IMR-90 (cell line): ENCODE measurements around the gene TEX2. TPM values are rescaled to one million over a fixed set of nuclear protein-coding genes. Genes with fewer than 3 reads are reported as not detected.

Experiments used
- ATAC-seq: fragments of 200-7000 bp; cut with Tn5 transposase; 2 replicates; pipeline ENCODE4 v1.9.1; 2020; ENCODE audit warnings: low read depth, mild to moderate bottlenecking, moderate library complexity
- BruUV-seq: library from RNA; stranded (reverse); fragments of 400-500 nt; replicated peaks from 2 replicates; lab custom pipeline; 2021; lab: Mats Ljungman, UMichigan
- CTCF ChIA-PET: fragments of 300-600 bp; formaldehyde crosslinking; extraction: SDS; loops from one replicate; lab custom pipeline; 2021; ENCODE audit warnings: antibody characterized with exemption; lab: Yijun Ruan, JAX
- POLR2A ChIA-PET: fragments of 300-600 bp; sonication (Branson Sonifier 250); formaldehyde crosslinking; loops from one replicate; lab custom pipeline; 2022; ENCODE audit warnings: antibody characterized with exemption; ENCODE audit not compliant: unreplicated experiment; lab: Charles Lee
- DNase-seq: peaks from one replicate; pipeline ENCODE4 v3.0.0; 2013
- H2AFZ ChIP-seq: replicated peaks from 2 replicates; pipeline ENCODE3; 2013; ENCODE audit warnings: low read length, mild to moderate bottlenecking; ENCODE audit not compliant: poor library complexity
- H2AK5ac ChIP-seq: 2 replicates; pipeline ENCODE4 v1.6.1; 2013; ENCODE audit warnings: low read depth, low read length, inconsistent platforms
- H2AK9ac ChIP-seq: replicated peaks from 2 replicates; pipeline ENCODE3; 2013; ENCODE audit warnings: mild to moderate bottlenecking, low read depth, low read length, moderate library complexity; ENCODE audit not compliant: poor library complexity
- H2BK120ac ChIP-seq: 2 replicates; pipeline ENCODE4 v1.6.1; 2013; ENCODE audit warnings: low read depth, low read length, inconsistent platforms
- H2BK15ac ChIP-seq: 3 replicates; pipeline ENCODE4 v1.6.1; 2013; ENCODE audit warnings: low read depth, low read length, inconsistent platforms
- H2BK20ac ChIP-seq: 2 replicates; pipeline ENCODE4 v1.6.1; 2013; ENCODE audit warnings: low read depth, mild to moderate bottlenecking, inconsistent platforms, low read length, moderate library complexity
- H2BK5ac ChIP-seq: 2 replicates; pipeline ENCODE4 v1.6.1; 2013; ENCODE audit warnings: mild to moderate bottlenecking, low read depth, low read length, inconsistent platforms; ENCODE audit not compliant: poor library complexity, severe bottlenecking
- H3K14ac ChIP-seq: replicated peaks from 2 replicates; pipeline ENCODE4 v1.6.1; 2013; ENCODE audit warnings: low read depth, low read length, inconsistent platforms
- H3K18ac ChIP-seq: 2 replicates; pipeline ENCODE4 v1.6.1; 2013; ENCODE audit warnings: low read depth, low read length, control low read depth
- H3K23ac ChIP-seq: 2 replicates; pipeline ENCODE4 v1.6.1; 2013; ENCODE audit warnings: low read depth, low read length, inconsistent platforms
- H3K27ac ChIP-seq: 2 replicates; pipeline ENCODE4 v1.5.1; 2013; ENCODE audit warnings: mild to moderate bottlenecking, control low read depth, low read length; ENCODE audit not compliant: insufficient read depth
- H3K27me3 ChIP-seq: 2 replicates; pipeline ENCODE4 v1.6.1; 2013; ENCODE audit warnings: low read length; ENCODE audit not compliant: control insufficient read depth, insufficient read depth
- H3K36me3 ChIP-seq: 2 replicates; pipeline ENCODE4 v1.6.1; 2013; ENCODE audit warnings: low read length, mixed read lengths; ENCODE audit not compliant: control insufficient read depth, insufficient read depth
- H3K4ac ChIP-seq: 2 replicates; pipeline ENCODE4 v1.6.1; 2013; ENCODE audit warnings: low read depth, low read length, inconsistent platforms
- H3K4me1 ChIP-seq: 2 replicates; pipeline ENCODE4 v1.6.1; 2013; ENCODE audit warnings: low read length, mixed read lengths; ENCODE audit not compliant: control insufficient read depth, insufficient read depth
- H3K4me2 ChIP-seq: 2 replicates; pipeline ENCODE4 v1.6.1; 2013; ENCODE audit warnings: low read depth, mild to moderate bottlenecking, control low read depth, low read length, moderate library complexity
- H3K4me3 ChIP-seq: 2 replicates; pipeline ENCODE4 v1.5.1; 2013; ENCODE audit warnings: low read depth, mild to moderate bottlenecking, control low read depth, low read length, moderate library complexity; ENCODE audit not compliant: insufficient read depth
- H3K56ac ChIP-seq: 2 replicates; pipeline ENCODE4 v1.6.1; 2013; ENCODE audit warnings: low read length, inconsistent platforms; ENCODE audit not compliant: insufficient read depth; ENCODE audit errors: extremely low read depth
- H3K79me1 ChIP-seq, 2 experiments: 2 replicates each; pipeline ENCODE4 v1.6.1; 2013; ENCODE audit warnings: low read length in 2 of 2, inconsistent platforms in 1 of 2, low read depth in 1 of 2
- H3K9ac ChIP-seq: 2 replicates; pipeline ENCODE4 v1.6.1; 2013; ENCODE audit warnings: low read depth, low read length, control low read depth
- H3K9me1 ChIP-seq: 2 replicates; pipeline ENCODE4 v1.6.1; 2013; ENCODE audit warnings: low read length, inconsistent platforms; ENCODE audit not compliant: insufficient read depth
- H3K9me3 ChIP-seq: 2 replicates; pipeline ENCODE4 v1.6.1; 2013; ENCODE audit warnings: low read length; ENCODE audit not compliant: control insufficient read depth, insufficient read depth
- H4K20me1 ChIP-seq: 2 replicates; pipeline ENCODE4 v1.6.1; 2013; ENCODE audit warnings: low read length, inconsistent platforms; ENCODE audit not compliant: insufficient read depth
- H4K5ac ChIP-seq: 2 replicates; pipeline ENCODE4 v1.6.1; 2013; ENCODE audit warnings: mild to moderate bottlenecking, low read depth, low read length, control low read depth
- H4K8ac ChIP-seq, 2 experiments: 2 replicates each; pipeline ENCODE4 v1.6.1; 2013; ENCODE audit warnings: low read depth in 2 of 2, low read length in 2 of 2, control low read depth in 1 of 2, inconsistent platforms in 1 of 2
- H4K91ac ChIP-seq: 2 replicates; pipeline ENCODE4 v1.6.1; 2013; ENCODE audit warnings: low read depth, low read length, inconsistent platforms; ENCODE audit not compliant: insufficient read depth
- FOS ChIP-seq: fragments of 150-350 bp; IDR thresholded peaks from 2 replicates; pipeline ENCODE4 v1.6.1; 2016; ENCODE audit warnings: low read depth, low read length
- WGBS, 2 experiments: methylation state at CpG; one replicate each; pipeline versions ENCODE4 v1.1.5 to v1.1.7; 2013; ENCODE audit warnings: missing lambda C conversion rate in 2 of 2; ENCODE audit not compliant: insufficient read length in 1 of 2; ENCODE audit errors: extremely low coverage in 2 of 2; 5-methylcytosine and 5-hydroxymethylcytosine counted together
- dilution Hi-C: fragments of 300-500 bp; cut with HindIII; formaldehyde crosslinking; loops from one replicate; pipeline ENCODE4 v1.14.3; 2018; ENCODE audit warnings: low sequenced_read_pairs; ENCODE audit not compliant: unreplicated experiment
- in situ Hi-C: fragments of 300-500 bp; cut with MboI; formaldehyde crosslinking; loops from 3 replicates; pipeline ENCODE4 v1.14.3; 2019; ENCODE audit warnings: low sequenced_read_pairs, inconsistent platforms, mixed read lengths
- intact Hi-C: fragments of 100-400 bp; cut with micrococcal nuclease; formaldehyde crosslinking; loops from 2 replicates; pipeline ENCODE4 v1.10.0; 2022
- polyA plus RNA-seq, 3 experiments: library from polyadenylated mRNA; depleted of rRNA; stranded (reverse); fragments of >200 nt; gene quantifications; 2 replicates each; pipeline ENCODE4 v1.2.3, GENCODE V29; 2012; ENCODE audit warnings: low replicate concordance in 1 of 3
- total RNA-seq: library from RNA; depleted of rRNA; stranded (reverse); fragments of >200 nt; gene quantifications from 2 replicates; pipeline ENCODE4 v1.2.3, GENCODE V29; 2012

The TEX2 gene
- total and polyA plus RNA-seq, 2 of the 4 experiments (the other 2 are of a cell fraction) = 18.2 to 21.9 TPM

DNA sequence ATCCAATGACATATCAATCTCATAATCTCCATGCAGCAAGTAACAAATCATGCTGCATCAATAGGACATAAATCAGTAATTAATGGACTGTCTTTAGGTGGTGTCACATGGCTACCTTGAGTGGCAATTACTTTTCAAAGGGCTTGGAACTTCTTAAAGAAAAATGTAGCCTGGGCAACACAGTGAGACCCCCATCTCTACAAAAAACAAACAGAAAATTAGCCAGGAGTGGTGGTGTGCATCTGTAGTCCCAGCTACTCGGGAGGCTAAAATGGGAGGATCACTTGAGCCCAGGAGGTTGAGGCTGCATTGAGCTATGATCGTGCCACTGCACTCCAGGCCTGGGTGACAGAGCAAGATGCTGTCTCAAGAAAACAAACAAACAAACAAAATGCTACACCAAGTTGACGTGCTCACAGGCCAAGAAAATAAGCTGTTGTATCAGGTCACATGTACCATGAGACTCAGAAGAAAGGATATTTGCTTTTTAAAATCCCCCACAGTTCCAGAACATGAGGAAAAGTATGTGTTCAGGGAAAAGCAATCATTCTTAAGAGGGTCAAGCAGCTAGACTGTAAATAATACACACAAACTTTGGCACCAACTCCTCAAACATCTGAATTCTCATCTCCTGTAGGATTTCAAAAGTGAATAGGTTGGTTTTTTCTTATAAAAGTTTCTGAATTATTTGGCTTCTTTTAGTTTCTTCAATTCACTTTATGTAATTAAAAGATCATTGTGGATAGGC is 109.3 kb downstream of the TEX2 start:
- Histone ChIP-seq H2BK20ac (no peak overlapping the region), H4K91ac (no peak overlapping the region), H2AK9ac (no peak overlapping the region), H2BK120ac (no peak overlapping the region), H3K14ac (no peak overlapping the region), H4K20me1 (0 out of 2 replicates have a peak, but pooled peaks cover under 1% of the 10 kb centered on the region), H3K4me2 (no peak overlapping the region), H2BK5ac (no peak overlapping the region), H2AK5ac (no peak overlapping the region), H3K18ac (no peak overlapping the region), H3K9ac (no peak overlapping the region), H3K9me1 (peaks cover 6% of the 10 kb centered on the region), H3K4ac (no peak overlapping the region), H3K79me1 (peaks cover 0 to 1% of the 10 kb centered on the region in 2 experiments; a peak in 1 of 4 replicates), H3K4me1 (peaks cover 11% of the 10 kb centered on the region), H3K27me3 (no peaks in the 10 kb centered on the region), H3K23ac (no peak overlapping the region), H2BK15ac (no peak overlapping the region), H2AFZ (no peak overlapping the region), H3K56ac (no peak overlapping the region), H3K36me3 (peaks cover 6% of the 10 kb centered on the region; the same call in 1 of the 2 replicates), H4K5ac (no peak overlapping the region), H3K4me3 (no peak overlapping the region), H3K27ac (no peak overlapping the region), H4K8ac (no peak overlapping the region), H3K9me3 (no peaks in the 10 kb centered on the region)
- dilution Hi-C loops (no loop called here), in situ Hi-C loops (no loop called here), intact Hi-C loops (no loop called here)
- TF ChIP-seq FOS = no peak
- CTCF ChIA-PET = interaction anchor here (0.6 kb wide), 1 partner anchor 127 kb away, joined by 3 read pairs; no protein-coding TSS in a partner anchor
- no TSS peak for BruUV-seq
- ATAC-seq (no peak), DNase-seq (no peak)
- WGBS, 2 experiments = no CpG with 5 or more reads among the region's 3 CpGs
- POLR2A ChIA-PET = no interaction called here
